Skeletal muscle cell (primary cell): Measurements from ENCODE around the gene PTPRN2.
"Not testable (repeated sequence)": the region's sequence is repeated elsewhere in the genome, so short reads cannot be mapped to it uniquely, and the experiment has no call there.

Experiments used
- DNase-seq: peaks from one replicate; pipeline ENCODE4 v3.0.0-alpha.2; 2010; ENCODE audit warnings: low read depth
- H3K4me3 ChIP-seq: 2 replicates; pipeline ENCODE4 v1.5.1; 2011; ENCODE audit warnings: low read depth, mild to moderate bottlenecking, control low read depth, low read length, moderate library complexity

The PTPRN2 gene

DNA sequence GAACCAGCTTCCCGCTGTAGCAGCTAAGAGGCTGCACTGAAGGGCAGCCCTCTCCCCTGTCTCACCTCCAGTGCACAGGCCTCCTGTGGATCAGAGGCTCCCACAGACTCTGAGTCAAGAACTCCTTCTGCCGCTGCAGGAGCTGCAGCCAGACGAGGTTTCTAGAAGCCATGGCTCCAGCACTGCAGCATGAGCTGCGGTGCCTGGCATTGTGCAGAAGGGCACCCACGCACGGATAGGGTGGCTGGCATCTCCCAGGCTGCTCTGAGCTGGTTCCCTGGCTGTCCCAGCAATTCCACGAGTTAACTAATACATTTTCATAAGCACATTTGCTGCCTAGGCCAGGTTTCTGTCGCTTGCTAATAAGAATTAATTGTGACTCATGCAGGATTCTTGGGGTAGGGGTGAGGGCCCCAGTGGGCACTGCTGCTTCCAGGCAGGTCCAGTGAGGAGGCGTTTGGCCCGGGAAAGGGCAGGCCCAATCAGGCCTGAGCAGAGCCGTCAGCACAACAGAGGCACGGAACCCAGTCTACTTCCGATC, 656.6 kb downstream of the PTPRN2 start:
- DNase-seq, result no peak

GRCh38 chr7:157930441-157930840, 657.2 kb downstream of the PTPRN2 start:
- no peak for DNase-seq
- H3K4me3 ChIP-seq, result no peak overlapping the region

More for the DNA sequence above, 656.6 kb downstream of the PTPRN2 start:
- H3K4me3 ChIP-seq, result no peak overlapping the region

- H3K4me3 ChIP-seq, result no peak overlapping the region
- no peak for DNase-seq
Observed at GRCh38 chr7:157929671-157930070, 658.0 kb downstream of the PTPRN2 start.

GRCh38 chr7:157928808-157929425, 658.7 kb downstream of the PTPRN2 start:
- H3K4me3 ChIP-seq, result no peak overlapping the region
- DNase-seq, result no peak

DNA sequence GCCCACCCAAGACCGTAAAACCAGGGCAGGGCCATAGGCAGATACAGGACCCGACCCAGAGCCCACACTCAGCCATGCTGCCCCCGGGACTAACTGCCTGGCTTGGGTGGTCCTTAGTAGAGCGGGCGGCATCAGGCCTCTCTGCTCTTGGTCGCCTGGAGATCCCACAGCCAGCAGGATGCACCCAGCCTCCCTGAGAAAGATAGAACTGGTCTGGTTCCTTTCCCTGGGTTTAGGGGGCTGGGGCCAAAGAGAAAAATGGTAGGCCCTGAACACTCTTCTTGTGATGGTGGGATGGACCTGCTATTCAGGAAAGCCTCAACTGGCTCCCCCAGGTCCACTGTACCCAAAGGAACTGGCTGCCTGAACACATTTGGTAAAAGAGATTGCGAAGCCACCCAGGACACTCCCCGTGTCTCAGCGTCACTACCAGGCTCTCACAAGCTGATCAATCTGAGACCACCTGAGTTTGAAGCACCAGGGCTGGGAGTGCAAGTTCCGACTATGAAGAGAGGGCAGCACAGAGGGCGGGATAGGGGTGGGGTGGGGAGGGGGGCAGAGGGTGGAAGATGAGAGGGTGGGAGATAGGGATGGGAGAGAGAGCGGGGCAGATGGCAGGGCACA, 659.3 kb downstream of the PTPRN2 start:
- no peak for DNase-seq
- H3K4me3 ChIP-seq, result no peak overlapping the region

GRCh38 chr7:157927313-157927925, 660.2 kb downstream of the PTPRN2 start:
- H3K4me3 ChIP-seq, result no peak overlapping the region
- no peak for DNase-seq

DNA sequence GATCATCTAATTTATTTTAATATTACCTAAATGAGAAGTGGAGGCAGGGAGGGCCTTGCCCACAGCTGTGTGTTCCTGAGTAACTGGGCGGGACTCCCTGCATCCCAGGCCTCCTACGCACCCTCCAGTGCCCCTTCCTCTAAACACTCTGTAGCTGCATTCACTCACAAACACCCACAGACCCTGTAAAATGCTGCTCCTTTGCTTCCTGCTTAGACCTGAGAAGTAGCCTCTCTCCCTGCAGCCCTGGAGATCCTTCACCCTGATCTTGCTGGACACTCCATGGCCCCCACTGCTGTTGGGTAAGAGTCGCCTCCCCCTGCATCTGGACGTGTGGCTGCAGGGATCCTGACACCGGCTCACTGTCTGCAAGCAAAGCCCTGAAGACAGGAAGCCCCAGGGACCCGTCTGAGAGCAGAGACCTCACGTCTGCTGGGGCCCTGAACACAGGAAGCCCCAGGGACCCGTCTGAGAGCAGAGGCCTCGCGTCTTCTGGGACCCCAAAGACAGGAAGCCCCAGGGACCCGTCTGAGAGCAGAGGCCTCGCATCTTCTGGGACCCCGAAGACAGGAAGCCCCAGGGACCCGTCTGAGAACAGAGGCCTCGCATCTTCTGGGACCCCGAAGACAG, 661.0 kb downstream of the PTPRN2 start:
- H3K4me3 ChIP-seq, result no peak overlapping the region
- DNase-seq, result no peak

GRCh38 chr7:157926107-157926506, 661.5 kb downstream of the PTPRN2 start:
- H3K4me3 ChIP-seq, result no peak overlapping the region
- DNase-seq, result no peak

- H3K4me3 ChIP-seq, result no peak overlapping the region
- DNase-seq, result no peak
Observed at GRCh38 chr7:157925383-157925875, 662.2 kb downstream of the PTPRN2 start.

- DNase-seq, result no peak
Observed at GRCh38 chr7:157923903-157924630, 663.6 kb downstream of the PTPRN2 start.

GRCh38 chr7:157922576-157922975, 665.0 kb downstream of the PTPRN2 start:
- DNase-seq, result no peak
- no peak overlapping the region for H3K4me3 ChIP-seq

More at GRCh38 chr7:157923903-157924630, 663.6 kb downstream of the PTPRN2 start:
- H3K4me3 ChIP-seq, result no peak overlapping the region

DNA sequence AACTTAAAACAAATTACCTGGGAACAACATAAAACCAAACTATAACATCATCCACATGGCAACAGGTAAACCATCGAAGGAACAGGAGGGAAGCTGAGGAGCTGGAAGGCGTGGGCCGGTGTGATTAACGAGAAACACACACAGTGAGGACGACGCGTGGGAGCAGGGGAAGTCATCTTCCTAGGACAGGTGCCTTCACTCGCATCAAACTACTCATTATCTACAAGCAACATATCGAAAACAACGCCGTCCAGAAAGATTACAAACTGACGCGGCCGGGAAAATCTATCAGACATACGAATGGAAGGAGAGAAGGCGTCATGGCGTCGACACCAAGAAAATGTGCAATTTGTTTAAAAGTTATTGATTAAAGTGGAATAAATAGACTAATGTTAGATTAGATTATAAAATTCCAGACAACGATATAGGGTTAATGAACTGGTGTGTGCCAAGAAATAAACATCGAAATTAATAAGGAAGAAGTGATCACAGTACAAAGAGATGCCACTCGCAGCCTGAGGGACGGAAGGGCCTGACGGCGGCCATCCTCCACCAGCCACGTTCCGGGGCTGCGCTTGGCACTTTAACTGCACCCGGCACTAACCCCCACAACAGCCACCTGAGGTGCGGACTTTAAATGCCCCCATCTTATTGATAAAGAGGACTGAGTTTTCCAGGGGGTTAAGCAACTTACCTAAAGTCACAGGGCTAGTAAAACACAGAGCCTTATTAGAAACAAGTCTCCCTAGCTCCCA, 669.1 kb downstream of the PTPRN2 start:
- no peak for DNase-seq
- no peak overlapping the region for H3K4me3 ChIP-seq

DNA sequence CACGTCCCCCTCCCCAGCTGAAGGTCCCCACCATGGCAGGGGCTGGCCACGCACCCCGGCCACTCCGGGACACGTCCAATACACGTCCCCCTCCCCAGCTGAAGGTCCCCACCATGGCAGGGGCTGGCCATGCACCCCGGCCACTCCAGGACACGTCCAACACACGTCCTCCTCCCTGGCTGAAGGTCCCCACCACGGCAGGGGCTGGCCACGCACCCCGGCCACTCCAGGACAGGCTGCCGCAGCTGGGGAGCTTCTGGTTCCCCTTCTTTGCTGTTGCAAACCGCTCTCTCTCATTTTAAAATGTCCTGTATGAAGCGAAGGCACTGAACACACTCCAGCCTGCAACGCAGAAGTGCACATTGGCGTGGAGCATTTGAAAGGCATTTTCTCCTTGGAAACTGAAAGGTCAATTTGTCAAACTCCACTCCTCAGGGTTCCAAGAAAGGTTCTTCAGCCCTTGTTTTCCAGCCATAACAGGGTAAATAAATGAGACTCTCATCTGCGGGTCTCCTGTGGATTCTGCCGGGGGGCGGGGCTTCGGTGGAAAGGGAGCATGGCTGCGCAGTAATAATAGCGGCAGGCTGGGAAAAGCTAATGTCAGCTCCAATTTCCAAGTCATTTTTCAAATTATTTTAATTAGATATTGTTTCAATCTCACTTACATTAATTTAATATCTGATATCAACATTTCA, 670.5 kb downstream of the PTPRN2 start:
- DNase-seq, result no peak
- H3K4me3 ChIP-seq, result no peak overlapping the region

DNA sequence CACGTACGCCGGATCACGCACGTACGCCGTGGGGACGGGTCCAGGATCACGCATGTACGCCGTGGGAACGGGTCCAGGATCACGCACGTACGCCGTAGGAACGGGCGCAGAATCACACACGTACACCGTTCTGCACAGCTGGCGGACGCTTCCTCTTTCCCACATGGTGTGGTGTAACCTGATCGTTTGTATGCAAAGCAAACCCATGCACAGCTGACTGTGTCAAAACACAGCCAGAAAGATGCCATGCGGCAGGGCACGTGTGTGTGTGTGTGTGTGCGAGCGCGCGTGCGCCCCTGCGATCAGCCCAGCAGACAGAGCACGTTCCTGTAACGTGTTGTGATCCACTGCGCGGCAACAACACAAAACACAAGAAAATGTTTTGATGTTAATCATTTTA, 677.2 kb downstream of the PTPRN2 start:
- DNase-seq, result no peak
- no peak overlapping the region for H3K4me3 ChIP-seq

- H3K4me3 ChIP-seq, DNase-seq: not testable (repeated sequence)
Observed at GRCh38 chr7:157910045-157910444, 677.6 kb downstream of the PTPRN2 start.

DNA sequence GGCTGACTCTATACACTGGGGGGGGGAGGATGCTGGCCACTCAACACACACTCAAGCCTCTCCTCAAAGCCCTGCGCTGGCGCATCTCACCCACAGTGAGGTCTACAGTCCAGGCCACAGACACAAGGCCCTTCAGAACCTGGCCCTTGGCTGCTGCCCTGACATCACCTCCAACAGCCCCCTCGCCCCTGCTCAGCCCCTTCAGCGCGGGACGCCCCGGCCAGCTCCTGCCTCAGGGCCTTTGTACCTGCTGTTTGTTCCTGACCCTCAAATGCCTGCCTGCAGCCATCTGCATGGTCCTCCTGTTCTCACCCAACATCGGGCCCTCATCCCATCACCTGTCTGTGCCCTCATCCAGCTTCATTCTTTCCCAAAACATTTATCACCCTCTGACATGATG, 678.3 kb downstream of the PTPRN2 start:
- H3K4me3 ChIP-seq, result no peak overlapping the region
- no peak for DNase-seq

GRCh38 chr7:157908006-157908782, 679.4 kb downstream of the PTPRN2 start:
- no peak for DNase-seq
- no peak overlapping the region for H3K4me3 ChIP-seq
